OCI-LY7 (cell line): Measurements from ENCODE around the gene CYP4A22. TPM values are rescaled to one million over a fixed set of nuclear protein-coding genes. Genes with fewer than 3 reads are reported as not detected.

Source experiments
- BruUV-seq: library from RNA; stranded (reverse); fragments of 400-500 nt; replicated peaks from 2 replicates; lab custom pipeline; 2021; lab: Mats Ljungman, UMichigan
- CTCF ChIA-PET: fragments of 300-600 bp; sonication (Branson Sonifier 250); formaldehyde crosslinking; loops from one replicate; lab custom pipeline; 2022; ENCODE audit warnings: antibody characterized with exemption; ENCODE audit not compliant: unreplicated experiment; lab: Charles Lee
- POLR2A ChIA-PET: fragments of 300-600 bp; sonication (Branson Sonifier 250); formaldehyde crosslinking; loops from one replicate; lab custom pipeline; 2022; ENCODE audit warnings: antibody characterized with exemption; lab: Charles Lee
- DNase-seq: peaks from one replicate; pipeline ENCODE4 v3.0.0-alpha.2; 2015; ENCODE audit warnings: low spot score
- H2AFZ ChIP-seq: fragments of 200-600 bp; sonication (generic), shearing (Covaris generic); 2 replicates; pipeline ENCODE4 v1.6.1; 2014; ENCODE audit warnings: mild to moderate bottlenecking, antibody characterized with exemption, low read length, moderate library complexity
- H3K27ac ChIP-seq: fragments of 200-600 bp; sonication (generic); 2 replicates; pipeline ENCODE4 v1.5.1; 2014; ENCODE audit warnings: mixed run types, low read depth, mild to moderate bottlenecking, moderate library complexity, low read length, inconsistent platforms; ENCODE audit not compliant: poor library complexity, severe bottlenecking
- H3K36me3 ChIP-seq: fragments of 200-600 bp; sonication (generic); 2 replicates; pipeline ENCODE4 v1.6.1; 2014; ENCODE audit warnings: mild to moderate bottlenecking, antibody characterized with exemption, low read length, moderate library complexity, mixed read lengths; ENCODE audit not compliant: insufficient read depth
- H3K4me1 ChIP-seq: fragments of 200-600 bp; sonication (generic); 2 replicates; pipeline ENCODE4 v1.5.1; 2014; ENCODE audit warnings: mild to moderate bottlenecking, low read length; ENCODE audit not compliant: insufficient read depth, poor library complexity, severe bottlenecking
- H3K4me2 ChIP-seq: fragments of 200-600 bp; sonication (generic); 2 replicates; pipeline ENCODE4 v1.6.1; 2014; ENCODE audit warnings: mild to moderate bottlenecking, low read length
- H3K4me3 ChIP-seq: fragments of 200-600 bp; sonication (generic); 2 replicates; pipeline ENCODE4 v1.5.1; 2014; ENCODE audit warnings: mild to moderate bottlenecking, low read depth, low read length; ENCODE audit not compliant: poor library complexity, severe bottlenecking
- H3K79me2 ChIP-seq: fragments of 200-600 bp; sonication (generic); 2 replicates; pipeline ENCODE4 v1.6.1; 2016; ENCODE audit warnings: low read depth, mild to moderate bottlenecking, low read length, moderate library complexity, mixed read lengths; ENCODE audit not compliant: insufficient read depth
- H3K9me2 ChIP-seq: fragments of 200-600 bp; sonication (generic); 2 replicates; pipeline ENCODE4 v1.6.1; 2016; ENCODE audit warnings: mild to moderate bottlenecking, low read length, mixed read lengths; ENCODE audit not compliant: insufficient read depth
- H3K9me3 ChIP-seq: fragments of 200-600 bp; sonication (generic); 2 replicates; pipeline ENCODE4 v1.6.1; 2014; ENCODE audit warnings: mild to moderate bottlenecking, mixed run types, low read length, mixed read lengths
- H4K20me1 ChIP-seq: fragments of 200-600 bp; sonication (generic); 2 replicates; pipeline ENCODE4 v1.6.1; 2014; ENCODE audit warnings: mild to moderate bottlenecking, antibody characterized with exemption, low read length, moderate library complexity, mixed read lengths; ENCODE audit not compliant: insufficient read depth
- EZH2phosphoT487 ChIP-seq: fragments of 200-600 bp; sonication (generic); IDR thresholded peaks from 2 replicates; pipeline ENCODE4 v1.6.1; 2018; ENCODE audit warnings: low read depth, borderline replicate concordance, mild to moderate bottlenecking, mixed run types, antibody characterized with exemption, low read length, moderate library complexity, mixed read lengths
- intact Hi-C: fragments of 100-400 bp; cut with micrococcal nuclease; formaldehyde crosslinking; loops from one replicate; pipeline ENCODE4 v1.10.0; 2022; ENCODE audit not compliant: unreplicated experiment
- total RNA-seq, 2 experiments: library from RNA; depleted of rRNA in 1 of 2; stranded (reverse); fragments of >200 nt in 1 of 2; shearing (Covaris generic) in 1 of 2; gene quantifications; 2 replicates each; pipeline ENCODE4 v1.2.3, GENCODE V29; 2014 to 2022
- TF ChIP-seq, protein P1 (sequence below): fragments of 200-600 bp; sonication (generic); conservative IDR thresholded peaks from 2 replicates; pipeline ENCODE4 v1.5.1; 2014; ENCODE audit warnings: mild to moderate bottlenecking, antibody characterized with exemption, low read length, moderate library complexity, mixed read lengths

CYP4A22 gene
- total RNA-seq, 2 experiments from 2014 or later, result not detected

DNA sequence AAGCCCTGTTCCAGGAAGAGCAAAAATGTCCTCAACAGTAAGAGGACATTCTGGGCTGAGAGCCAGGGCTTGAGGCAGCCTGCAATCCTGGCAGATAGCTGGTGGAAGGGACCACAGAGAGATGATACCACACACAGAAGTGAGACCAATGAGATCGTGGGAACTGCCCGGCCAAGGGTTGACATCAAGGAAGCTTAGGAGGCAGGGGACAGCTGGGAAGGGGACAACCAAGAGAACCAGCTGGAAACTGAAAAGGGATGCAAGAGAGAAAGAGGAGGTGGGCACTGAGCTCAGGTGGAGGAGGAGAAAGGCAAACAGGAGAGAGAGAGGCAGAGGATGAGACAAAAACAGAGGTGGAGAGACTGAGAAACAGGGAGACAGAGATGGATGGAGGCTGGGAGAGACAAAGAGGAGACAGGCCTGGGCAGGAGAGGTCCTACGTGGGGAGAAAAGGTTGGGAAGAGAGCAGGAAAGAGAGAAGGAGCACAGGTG, 43.4 kb downstream of the CYP4A22 start:
- H3K4me3 ChIP-seq, result no peak overlapping the region
- H3K9me3 ChIP-seq, result no peaks in the 10 kb centered on the region
- no TSS peak for BruUV-seq
- no peak overlapping the region for H3K4me2 ChIP-seq
- no peak overlapping the region for H3K27ac ChIP-seq
- H3K36me3 ChIP-seq, result no peaks in the 10 kb centered on the region
- ChIA-PET POLR2A (interaction anchor here (0.9 kb wide), 1 partner anchor 9 kb away, joined by 4 read pairs; the partner anchor contains the start of gene PDZK1IP1), CTCF (interaction anchor here (0.6 kb wide), 1 partner anchor 13 kb away, joined by 3 read pairs; no protein-coding TSS in a partner anchor)
- no peaks in the 10 kb centered on the region for H3K9me2 ChIP-seq
- H4K20me1 ChIP-seq, result no peaks in the 10 kb centered on the region
- no peak for DNase-seq
- intact Hi-C loops, result no loop called here
- TF ChIP-seq, protein P1, sequence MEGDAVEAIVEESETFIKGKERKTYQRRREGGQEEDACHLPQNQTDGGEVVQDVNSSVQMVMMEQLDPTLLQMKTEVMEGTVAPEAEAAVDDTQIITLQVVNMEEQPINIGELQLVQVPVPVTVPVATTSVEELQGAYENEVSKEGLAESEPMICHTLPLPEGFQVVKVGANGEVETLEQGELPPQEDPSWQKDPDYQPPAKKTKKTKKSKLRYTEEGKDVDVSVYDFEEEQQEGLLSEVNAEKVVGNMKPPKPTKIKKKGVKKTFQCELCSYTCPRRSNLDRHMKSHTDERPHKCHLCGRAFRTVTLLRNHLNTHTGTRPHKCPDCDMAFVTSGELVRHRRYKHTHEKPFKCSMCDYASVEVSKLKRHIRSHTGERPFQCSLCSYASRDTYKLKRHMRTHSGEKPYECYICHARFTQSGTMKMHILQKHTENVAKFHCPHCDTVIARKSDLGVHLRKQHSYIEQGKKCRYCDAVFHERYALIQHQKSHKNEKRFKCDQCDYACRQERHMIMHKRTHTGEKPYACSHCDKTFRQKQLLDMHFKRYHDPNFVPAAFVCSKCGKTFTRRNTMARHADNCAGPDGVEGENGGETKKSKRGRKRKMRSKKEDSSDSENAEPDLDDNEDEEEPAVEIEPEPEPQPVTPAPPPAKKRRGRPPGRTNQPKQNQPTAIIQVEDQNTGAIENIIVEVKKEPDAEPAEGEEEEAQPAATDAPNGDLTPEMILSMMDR, result no peak
- no peak for TF ChIP-seq EZH2phosphoT487
- no peaks in the 10 kb centered on the region for H3K79me2 ChIP-seq
- no peaks in the 10 kb centered on the region for H3K4me1 ChIP-seq
- H2AFZ ChIP-seq, result no peak overlapping the region

DNA sequence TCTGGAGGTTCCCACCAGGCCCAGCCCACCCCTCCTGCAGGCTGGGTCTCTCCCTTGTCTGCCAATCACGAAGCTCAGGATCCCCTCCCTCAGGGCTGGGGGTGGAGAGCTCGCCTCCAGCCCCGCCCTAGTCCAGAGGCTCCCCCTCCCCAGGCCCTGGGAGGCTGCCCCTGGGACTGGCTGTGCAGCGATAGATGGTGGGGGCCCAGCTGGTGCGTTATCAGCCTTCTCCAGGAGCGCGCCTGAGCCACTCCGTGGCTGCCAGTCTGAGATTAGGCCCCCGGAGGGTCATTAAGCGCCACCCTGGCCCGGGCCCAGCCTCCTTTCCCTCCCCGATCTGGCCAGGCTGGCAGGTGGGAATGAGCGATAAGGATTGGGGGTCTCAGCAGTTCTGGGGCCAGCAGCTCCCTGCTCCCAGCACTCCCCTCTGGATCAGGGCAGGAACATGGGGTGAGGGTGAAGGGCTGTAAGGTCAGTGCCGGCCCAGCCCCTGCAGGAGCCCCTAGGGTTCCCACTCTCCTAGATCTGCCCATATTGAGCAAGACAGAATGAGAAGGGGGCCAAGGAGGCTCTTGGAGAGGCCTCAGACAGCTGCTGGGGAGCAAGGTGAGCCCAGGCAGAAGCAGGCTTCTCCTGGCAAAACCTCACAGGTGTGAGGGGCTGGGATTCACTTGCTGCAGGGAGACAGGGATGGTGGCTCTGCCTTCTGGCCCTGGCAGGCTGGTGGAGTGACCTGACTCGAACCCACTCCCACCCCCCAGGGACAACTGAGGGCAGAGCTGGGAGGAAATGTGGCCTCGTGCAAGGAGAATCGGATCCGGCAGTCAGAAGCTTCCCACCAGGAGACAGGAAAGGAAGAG, 44.1 kb downstream of the CYP4A22 start:
- H3K4me2 ChIP-seq, result no peak overlapping the region
- POLR2A ChIA-PET, result interaction anchor here (0.9 kb wide), 1 partner anchor 9 kb away, joined by 4 read pairs; the partner anchor contains the start of gene PDZK1IP1

More for the DNA sequence above, 44.1 kb downstream of the CYP4A22 start:
- Histone ChIP-seq H3K4me3 (no peak overlapping the region), H3K9me2 (no peaks in the 10 kb centered on the region), H4K20me1 (no peaks in the 10 kb centered on the region), H3K9me3 (no peaks in the 10 kb centered on the region), H3K36me3 (no peaks in the 10 kb centered on the region), H3K27ac (no peak overlapping the region), H2AFZ (no peak overlapping the region), H3K79me2 (no peaks in the 10 kb centered on the region), H3K4me1 (no peaks in the 10 kb centered on the region)
- no TSS peak for BruUV-seq
- CTCF ChIA-PET, result interaction anchor here (0.6 kb wide), 1 partner anchor 12 kb away, joined by 3 read pairs; no protein-coding TSS in a partner anchor
- no peak for DNase-seq
- TF ChIP-seq, protein P1, result no peak
- no peak for TF ChIP-seq EZH2phosphoT487
- intact Hi-C loops, result no loop called here
